Endodermal cell (in vitro differentiated cells): Measurements from ENCODE around the gene FAM98C. TPM values are rescaled to one million over a fixed set of nuclear protein-coding genes. Genes with fewer than 3 reads are reported as not detected.
A peak's percentile ranks its signal among the peaks of the same experiment; 100 is the strongest.

Experiments
- DNase-seq: peaks from one replicate; pipeline ENCODE4 v3.0.0-alpha.2; 2017
- H3K27ac ChIP-seq: 2 replicates; pipeline ENCODE4 v1.5.1; 2013; ENCODE audit warnings: mild to moderate bottlenecking, low read depth, low read length, moderate library complexity
- H3K27me3 ChIP-seq: 2 replicates; pipeline ENCODE4 v1.6.1; 2013; ENCODE audit warnings: mild to moderate bottlenecking, low read length, moderate library complexity; ENCODE audit not compliant: insufficient read depth, control insufficient read depth, poor library complexity, severe bottlenecking
- H3K36me3 ChIP-seq: 2 replicates; pipeline ENCODE4 v1.7.0; 2013; ENCODE audit warnings: mild to moderate bottlenecking, low read length, moderate library complexity; ENCODE audit not compliant: control insufficient read depth, insufficient read depth
- H3K4me1 ChIP-seq: one replicate; pipeline ENCODE4 v1.7.0; 2013; ENCODE audit warnings: low read length; ENCODE audit not compliant: control insufficient read depth, insufficient read depth
- H3K4me3 ChIP-seq: 2 replicates; pipeline ENCODE4 v1.5.1; 2013; ENCODE audit warnings: mild to moderate bottlenecking, low read length, moderate library complexity
- H3K9ac ChIP-seq: 2 replicates; pipeline ENCODE4 v1.6.1; 2013; ENCODE audit warnings: mild to moderate bottlenecking, low read length, moderate library complexity; ENCODE audit not compliant: poor library complexity, severe bottlenecking; ENCODE audit errors: extremely low read depth
- H3K9me3 ChIP-seq: 2 replicates; pipeline ENCODE4 v1.6.1; 2013; ENCODE audit warnings: mild to moderate bottlenecking, low read length, moderate library complexity; ENCODE audit not compliant: control insufficient read depth
- H3K27ac Mint-ChIP-seq: 2 replicates; pipeline ENCODE4 v1.8.0; 2020; ENCODE audit warnings: mixed read lengths
- H3K27me3 Mint-ChIP-seq: 2 replicates; pipeline ENCODE4 v1.8.0; 2021; ENCODE audit warnings: mild to moderate bottlenecking, mixed read lengths; ENCODE audit not compliant: insufficient read depth
- H3K36me3 Mint-ChIP-seq: 2 replicates; pipeline ENCODE4 v1.8.0; 2020; ENCODE audit warnings: low read depth, mixed read lengths
- H3K4me1 Mint-ChIP-seq: 2 replicates; pipeline ENCODE4 v1.8.0; 2020; ENCODE audit warnings: mixed read lengths
- H3K4me3 Mint-ChIP-seq: 2 replicates; pipeline ENCODE4 v1.8.0; 2020; ENCODE audit warnings: mild to moderate bottlenecking, moderate library complexity, mixed read lengths
- H3K9me3 Mint-ChIP-seq: 2 replicates; pipeline ENCODE4 v1.8.0; 2020; ENCODE audit warnings: mild to moderate bottlenecking, mixed read lengths
- WGBS, 2 experiments: methylation state at CpG; one replicate each; pipeline versions ENCODE4 v1.1.5 to v1.1.7; 2013; ENCODE audit warnings: missing lambda C conversion rate in 2 of 2, mixed read lengths in 1 of 2; ENCODE audit not compliant: insufficient coverage in 1 of 2, insufficient read length in 1 of 2; 5-methylcytosine and 5-hydroxymethylcytosine counted together
- total RNA-seq, 2 donors: library from RNA; stranded (reverse); fragmentation: NEBNext Ultra II Directional in 1 of 2; extraction: Animal tissue kit (Norgen Biotek cat#: 25700) in 1 of 2; gene quantifications; 2 replicates in 1 of 2; 3 replicates in 1 of 2; pipeline ENCODE4 v1.2.1, GENCODE V29; 2021
- TF ChIP-seq, protein P1 (sequence below): fragments of 200-600 bp; sonication (generic); conservative IDR thresholded peaks from 2 replicates; pipeline ENCODE4 v1.5.0; 2021; ENCODE audit warnings: antibody characterized with exemption, mild to moderate bottlenecking

Gene FAM98C
- total RNA-seq, 2 donors from 2014 or later, result 8.6 to 13.7 TPM

DNA sequence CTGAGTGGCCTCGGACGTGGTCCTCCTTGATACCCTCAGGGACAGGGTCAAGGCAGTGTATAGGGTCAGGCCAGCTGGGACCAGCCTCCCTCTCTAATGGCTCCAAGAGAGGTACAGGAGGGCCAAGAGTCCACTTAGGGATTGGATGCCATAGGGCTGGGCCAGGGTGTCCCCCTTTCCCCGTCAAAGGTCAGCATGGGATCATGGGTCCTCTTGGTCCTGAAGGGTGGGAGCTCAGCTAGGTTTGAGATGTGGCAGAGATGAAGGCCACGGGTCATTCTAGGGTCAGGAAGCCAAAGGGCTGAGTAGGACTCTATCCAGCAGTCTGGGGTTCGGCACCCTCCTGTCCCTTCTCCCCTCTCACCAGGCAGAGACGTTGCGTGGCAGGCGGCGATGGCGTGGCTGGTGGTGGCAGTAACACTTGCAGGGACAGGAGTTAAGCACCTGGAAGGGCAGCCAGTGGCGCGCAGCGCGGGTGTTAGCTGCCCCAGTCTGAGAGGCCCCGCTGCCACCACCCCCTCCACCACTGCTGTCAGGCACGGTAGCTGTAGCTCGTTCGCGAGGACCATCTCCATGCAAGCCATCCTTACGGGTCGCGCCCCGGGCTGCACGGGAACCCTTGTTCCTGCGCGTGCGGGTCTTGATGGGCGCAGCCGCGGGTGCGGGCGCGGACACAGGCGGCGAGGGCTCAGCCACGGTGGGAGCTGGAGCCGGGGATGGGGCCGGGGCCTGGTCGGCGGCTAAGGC is 17.7 kb upstream of the FAM98C start:
- H3K27ac Mint-ChIP-seq, result no peak overlapping the region
- 95 to 97% methylated on average over 13 to 40 of the region's 40 CpGs for WGBS, 2 experiments

DNA sequence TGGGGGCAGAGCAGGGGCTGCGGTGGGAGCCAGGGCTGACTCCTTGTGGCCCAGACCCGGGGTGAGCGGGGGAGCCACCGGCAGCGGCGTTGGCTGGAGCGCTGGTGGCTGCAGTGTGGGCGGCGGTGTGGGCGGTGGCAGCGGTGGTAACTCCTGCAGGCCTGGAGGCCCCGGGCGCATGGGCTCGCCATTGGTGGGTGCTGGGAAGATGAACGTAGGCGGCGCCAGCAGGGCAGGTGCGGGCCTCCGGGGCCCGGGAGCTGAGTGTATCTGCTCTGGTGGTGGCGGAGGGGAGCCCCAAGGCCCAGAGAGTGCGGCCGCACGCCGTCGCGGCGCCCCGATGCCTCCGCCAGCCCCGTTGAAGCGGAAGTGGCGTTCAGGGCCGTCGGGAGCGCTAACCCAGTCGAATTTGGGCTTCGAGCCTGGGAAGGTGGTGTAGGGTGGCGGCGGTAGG is 17.1 kb upstream of the FAM98C start:
- Mint-ChIP-seq H3K36me3 (peaks cover 38% of the 10 kb centered on the region), H3K4me1 (peaks cover 8% of the 10 kb centered on the region), H3K9me3 (no peaks in the 10 kb centered on the region), H3K27ac (no peak overlapping the region), H3K27me3 (peaks cover 34% of the 10 kb centered on the region), H3K4me3 (no peak overlapping the region)
- H3K36me3 ChIP-seq, result peaks cover 30% of the 10 kb centered on the region
- H3K9ac ChIP-seq, result no peak overlapping the region
- no peak overlapping the region for H3K4me3 ChIP-seq
- H3K9me3 ChIP-seq, result no peaks in the 10 kb centered on the region
- TF ChIP-seq, protein P1, sequence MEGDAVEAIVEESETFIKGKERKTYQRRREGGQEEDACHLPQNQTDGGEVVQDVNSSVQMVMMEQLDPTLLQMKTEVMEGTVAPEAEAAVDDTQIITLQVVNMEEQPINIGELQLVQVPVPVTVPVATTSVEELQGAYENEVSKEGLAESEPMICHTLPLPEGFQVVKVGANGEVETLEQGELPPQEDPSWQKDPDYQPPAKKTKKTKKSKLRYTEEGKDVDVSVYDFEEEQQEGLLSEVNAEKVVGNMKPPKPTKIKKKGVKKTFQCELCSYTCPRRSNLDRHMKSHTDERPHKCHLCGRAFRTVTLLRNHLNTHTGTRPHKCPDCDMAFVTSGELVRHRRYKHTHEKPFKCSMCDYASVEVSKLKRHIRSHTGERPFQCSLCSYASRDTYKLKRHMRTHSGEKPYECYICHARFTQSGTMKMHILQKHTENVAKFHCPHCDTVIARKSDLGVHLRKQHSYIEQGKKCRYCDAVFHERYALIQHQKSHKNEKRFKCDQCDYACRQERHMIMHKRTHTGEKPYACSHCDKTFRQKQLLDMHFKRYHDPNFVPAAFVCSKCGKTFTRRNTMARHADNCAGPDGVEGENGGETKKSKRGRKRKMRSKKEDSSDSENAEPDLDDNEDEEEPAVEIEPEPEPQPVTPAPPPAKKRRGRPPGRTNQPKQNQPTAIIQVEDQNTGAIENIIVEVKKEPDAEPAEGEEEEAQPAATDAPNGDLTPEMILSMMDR, result no peak
- peak; percentile 87 for DNase-seq
- peaks cover 2% of the 10 kb centered on the region for H3K4me1 ChIP-seq
- no peaks in the 10 kb centered on the region for H3K27me3 ChIP-seq
- no peak overlapping the region for H3K27ac ChIP-seq
- WGBS, 2 experiments, result 92 to 94% methylated on average over 13 to 40 of the region's 40 CpGs

More for the DNA sequence above, 17.7 kb upstream of the FAM98C start:
- H3K27me3 Mint-ChIP-seq, result peaks cover 33% of the 10 kb centered on the region
- Histone ChIP-seq H3K9me3 (no peaks in the 10 kb centered on the region), H3K36me3 (peaks cover 32% of the 10 kb centered on the region), H3K4me3 (no peak overlapping the region), H3K4me1 (peaks cover 2% of the 10 kb centered on the region), H3K27ac (no peak overlapping the region), H3K9ac (no peak overlapping the region), H3K27me3 (no peaks in the 10 kb centered on the region)
- DNase-seq, result no peak
- TF ChIP-seq, protein P1, result no peak
- H3K9me3 Mint-ChIP-seq, result no peaks in the 10 kb centered on the region
- H3K36me3 Mint-ChIP-seq, result peaks cover 41% of the 10 kb centered on the region
- H3K4me1 Mint-ChIP-seq, result peaks cover 8% of the 10 kb centered on the region
- H3K4me3 Mint-ChIP-seq, result no peak overlapping the region

DNA sequence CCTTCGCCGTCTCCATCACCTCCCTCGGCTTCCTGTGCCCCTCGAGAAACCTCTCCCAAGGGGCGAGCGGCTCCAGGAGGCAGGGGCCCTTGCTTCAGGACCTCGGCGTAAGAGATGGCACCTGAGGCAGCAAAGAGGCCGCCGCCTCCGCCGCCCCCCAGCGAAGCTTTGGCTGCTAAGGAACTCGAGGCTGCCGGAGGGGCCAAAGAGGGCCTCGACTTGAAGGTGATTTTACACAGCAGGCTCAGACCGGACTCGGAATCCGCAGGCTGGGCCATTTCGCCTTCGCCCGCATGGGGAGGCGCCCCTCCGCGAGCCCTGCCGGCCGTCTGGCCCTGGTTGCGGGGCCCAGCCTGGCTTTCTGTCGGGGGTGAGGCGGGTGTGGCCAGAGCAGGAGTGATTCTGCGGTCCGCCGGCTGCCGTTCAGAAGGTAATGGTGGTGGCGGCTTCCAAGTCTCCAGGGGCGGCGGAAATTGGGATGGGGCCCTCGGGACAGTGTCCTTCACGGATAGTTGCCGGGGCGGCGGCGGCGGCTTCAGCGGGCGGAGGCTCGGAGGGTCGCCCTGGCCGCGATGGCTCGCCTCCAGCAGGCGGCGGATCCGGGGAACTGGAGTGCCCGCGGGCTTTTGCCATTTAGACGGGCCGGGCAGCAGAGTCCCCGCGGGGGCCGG is 16.5 kb upstream of the FAM98C start:
- H3K4me3 Mint-ChIP-seq, result no peak overlapping the region
- H3K9ac ChIP-seq, result no peak overlapping the region

More for the DNA sequence above, 16.5 kb upstream of the FAM98C start:
- Histone ChIP-seq H3K9me3 (no peaks in the 10 kb centered on the region), H3K27ac (no peak overlapping the region), H3K4me1 (peaks cover 2% of the 10 kb centered on the region), H3K27me3 (no peaks in the 10 kb centered on the region), H3K4me3 (no peak overlapping the region), H3K36me3 (peaks cover 24% of the 10 kb centered on the region)
- Mint-ChIP-seq H3K27ac (no peak overlapping the region), H3K9me3 (no peaks in the 10 kb centered on the region), H3K27me3 (peaks cover 35% of the 10 kb centered on the region), H3K4me1 (peaks cover 8% of the 10 kb centered on the region), H3K36me3 (peaks cover 32% of the 10 kb centered on the region)
- WGBS, 2 experiments, result 78 to 84% methylated on average over 35 to 61 of the region's 61 CpGs
- DNase-seq, result peak; percentile 74
- TF ChIP-seq, protein P1, result peak; percentile 30
